Neural progenitor cell (in vitro differentiated cells): ENCODE data around the gene EZR. TPM values are rescaled to one million over a fixed set of nuclear protein-coding genes. Genes with fewer than 3 reads are reported as not detected.

ENCODE experiments used
- DNase-seq: peaks from one replicate; pipeline ENCODE4 v3.0.0-alpha.2; 2016; ENCODE audit warnings: low spot score
- H2AFZ ChIP-seq: fragments of 200-600 bp; sonication (generic); replicated peaks from 2 replicates; pipeline ENCODE4 v1.6.1; 2016; ENCODE audit warnings: antibody characterized with exemption
- H3F3A ChIP-seq: fragments of 200-600 bp; sonication (generic); 2 replicates; pipeline ENCODE4 v1.6.1; 2016; ENCODE audit warnings: antibody characterized with exemption, low read depth
- H3K27ac ChIP-seq: fragments of 200-600 bp; sonication (generic); 2 replicates; pipeline ENCODE4 v1.5.1; 2016; ENCODE audit warnings: mild to moderate bottlenecking
- H3K27me3 ChIP-seq: fragments of 200-600 bp; sonication (generic); 2 replicates; pipeline ENCODE4 v1.6.1; 2016; ENCODE audit warnings: mild to moderate bottlenecking, moderate library complexity
- H3K36me3 ChIP-seq: fragments of 200-600 bp; sonication (generic); 2 replicates; pipeline ENCODE4 v1.5.1; 2016
- H3K4me1 ChIP-seq: fragments of 200-600 bp; sonication (generic); 2 replicates; pipeline ENCODE4 v1.6.1; 2016; ENCODE audit warnings: mixed run types
- H3K4me2 ChIP-seq: fragments of 200-600 bp; sonication (generic); 2 replicates; pipeline ENCODE4 v1.6.1; 2016
- H3K4me3 ChIP-seq: fragments of 200-600 bp; sonication (generic); 2 replicates; pipeline ENCODE4 v1.5.1; 2016
- H3K79me2 ChIP-seq: fragments of 200-600 bp; sonication (generic); 2 replicates; pipeline ENCODE4 v1.6.1; 2016; ENCODE audit warnings: low read depth
- H3K9ac ChIP-seq: fragments of 200-600 bp; sonication (generic); 2 replicates; pipeline ENCODE4 v1.6.1; 2016
- H3K9me3 ChIP-seq: fragments of 200-600 bp; sonication (generic); 2 replicates; pipeline ENCODE4 v1.5.1; 2016; ENCODE audit warnings: low read depth
- H4K20me1 ChIP-seq: fragments of 200-600 bp; sonication (generic); 2 replicates; pipeline ENCODE4 v1.6.1; 2016; ENCODE audit warnings: low read depth
- H3K27ac Mint-ChIP-seq: 3 replicates; pipeline ENCODE4 v1.8.0; 2021; ENCODE audit warnings: mixed read lengths
- H3K27me3 Mint-ChIP-seq: 2 replicates; pipeline ENCODE4 v1.8.0; 2022; ENCODE audit warnings: low read depth, mild to moderate bottlenecking, inconsistent platforms, moderate library complexity, mixed read lengths; ENCODE audit not compliant: insufficient read depth
- H3K36me3 Mint-ChIP-seq: 3 replicates; pipeline ENCODE4 v1.8.0; 2021; ENCODE audit warnings: mixed read lengths
- H3K4me1 Mint-ChIP-seq: 3 replicates; pipeline ENCODE4 v1.8.0; 2021; ENCODE audit warnings: mixed read lengths
- H3K4me3 Mint-ChIP-seq: 3 replicates; pipeline ENCODE4 v1.8.0; 2021; ENCODE audit warnings: mild to moderate bottlenecking, moderate library complexity, mixed read lengths
- H3K9me3 Mint-ChIP-seq: 3 replicates; pipeline ENCODE4 v1.8.0; 2020; ENCODE audit warnings: mixed read lengths
- CTCF ChIP-seq: fragments of 200-600 bp; sonication (generic); IDR thresholded peaks from 2 replicates; pipeline ENCODE4 v1.5.1; 2017; ENCODE audit warnings: antibody characterized with exemption, mild to moderate bottlenecking
- EZH2 ChIP-seq: fragments of 200-600 bp; sonication (generic); IDR thresholded peaks from 2 replicates; pipeline ENCODE4 v1.6.1; 2017; ENCODE audit warnings: antibody characterized with exemption, mild to moderate bottlenecking, moderate library complexity
- EZH2phosphoT487 ChIP-seq: fragments of 200-600 bp; sonication (generic); IDR thresholded peaks from 2 replicates; pipeline ENCODE4 v1.6.1; 2017; ENCODE audit warnings: antibody characterized with exemption
- total RNA-seq: library from RNA; depleted of rRNA; stranded (reverse); fragments of >200 nt; gene quantifications from 2 replicates; pipeline ENCODE4 v1.2.3, GENCODE V29; 2015; ENCODE audit warnings: low replicate concordance

The EZR gene
- total RNA-seq, 1 donor from 2014 or later: 52.0 TPM

DNA sequence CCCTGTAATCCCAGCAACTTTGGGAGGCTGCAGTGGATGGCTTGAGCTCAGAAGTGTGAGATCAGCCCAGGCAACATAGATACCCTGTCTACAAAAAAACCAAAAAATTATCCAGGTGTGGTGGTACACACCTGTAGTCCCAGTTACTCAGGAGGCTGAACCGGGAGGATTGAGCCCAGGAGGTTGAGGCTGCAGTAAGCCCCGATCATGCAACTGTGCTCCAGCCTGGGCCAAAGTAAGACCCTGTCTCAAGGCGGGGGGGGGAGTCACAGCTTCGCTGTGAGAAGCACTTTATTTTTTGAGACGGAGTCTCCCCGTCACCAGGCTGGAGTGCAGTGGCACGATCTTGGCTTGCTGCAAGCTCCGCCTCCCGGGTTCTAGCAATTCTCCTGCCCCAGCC, 54.2 kb downstream of the EZR start:
- H3K27me3 Mint-ChIP-seq: peaks cover 6% of the 10 kb centered on the region
- no peak for TF ChIP-seq CTCF
- TF ChIP-seq EZH2: no peak
- TF ChIP-seq EZH2phosphoT487: no peak
- no peak overlapping the region for H3K4me3 ChIP-seq
- H3K36me3 Mint-ChIP-seq: peaks cover 31% of the 10 kb centered on the region
- H3F3A ChIP-seq: peaks cover 11% of the 10 kb centered on the region
- H3K27ac Mint-ChIP-seq: peak overlapping the region; percentile 63
- DNase-seq: no peak
- no peak overlapping the region for H3K9ac ChIP-seq
- no peak overlapping the region for H2AFZ ChIP-seq
- H3K4me2 ChIP-seq: no peak overlapping the region
- no peaks in the 10 kb centered on the region for H3K36me3 ChIP-seq
- no peak overlapping the region for H3K27ac ChIP-seq
- H3K4me1 Mint-ChIP-seq: peaks cover 19% of the 10 kb centered on the region
- no peaks in the 10 kb centered on the region for H3K27me3 ChIP-seq
- H3K9me3 Mint-ChIP-seq: no peaks in the 10 kb centered on the region
- no peaks in the 10 kb centered on the region for H3K4me1 ChIP-seq
- no peaks in the 10 kb centered on the region for H3K79me2 ChIP-seq
- H4K20me1 ChIP-seq: no peaks in the 10 kb centered on the region
- no peaks in the 10 kb centered on the region for H3K9me3 ChIP-seq
- no peak overlapping the region for H3K4me3 Mint-ChIP-seq

DNA sequence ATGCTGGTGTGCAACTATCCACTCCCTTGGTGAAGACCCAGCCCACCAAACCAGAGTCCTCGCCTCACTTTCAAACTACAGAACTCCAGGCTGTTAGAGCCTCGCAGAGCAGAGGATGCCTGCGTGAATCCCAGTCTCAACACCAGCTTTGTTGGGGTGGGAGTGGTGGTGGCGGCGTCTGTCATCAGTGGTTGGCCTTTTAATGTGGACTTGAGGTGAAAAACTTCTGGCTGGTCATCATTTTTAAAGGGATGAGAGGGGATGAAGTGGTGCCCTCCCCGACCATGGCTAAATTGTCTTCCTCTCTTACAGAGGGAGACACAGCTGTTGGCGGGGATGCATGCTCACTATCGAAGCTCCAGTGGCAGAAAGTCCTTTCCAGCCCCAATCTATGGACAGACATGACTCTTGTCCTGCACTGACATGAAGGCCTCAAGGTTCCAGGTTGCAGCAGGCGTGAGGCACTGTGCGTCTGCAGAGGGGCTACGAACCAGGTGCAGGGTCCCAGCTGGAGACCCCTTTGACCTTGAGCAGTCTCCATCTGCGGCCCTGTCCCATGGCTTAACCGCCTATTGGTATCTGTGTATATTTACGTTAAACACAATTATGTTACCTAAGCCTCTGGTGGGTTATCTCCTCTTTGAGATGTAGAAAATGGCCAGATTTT, 54.9 kb downstream of the EZR start:
- Histone ChIP-seq H3K9me3 (no peaks in the 10 kb centered on the region), H3F3A (peaks cover 11% of the 10 kb centered on the region), H3K4me3 (no peak overlapping the region), H3K9ac (no peak overlapping the region), H3K4me1 (no peaks in the 10 kb centered on the region), H3K36me3 (no peaks in the 10 kb centered on the region), H3K27me3 (no peaks in the 10 kb centered on the region), H3K79me2 (no peaks in the 10 kb centered on the region), H3K27ac (peak overlapping the region; percentile 67), H3K4me2 (no peak overlapping the region), H2AFZ (no peak overlapping the region), H4K20me1 (no peaks in the 10 kb centered on the region)
- peaks cover 13% of the 10 kb centered on the region for H3K4me1 Mint-ChIP-seq
- H3K36me3 Mint-ChIP-seq: peaks cover 24% of the 10 kb centered on the region
- H3K9me3 Mint-ChIP-seq: no peaks in the 10 kb centered on the region
- DNase-seq: no peak
- no peak for TF ChIP-seq EZH2phosphoT487
- no peak for TF ChIP-seq EZH2
- no peak for TF ChIP-seq CTCF
- peak overlapping the region; percentile 63 for H3K27ac Mint-ChIP-seq
- peaks cover 5% of the 10 kb centered on the region for H3K27me3 Mint-ChIP-seq
- no peak overlapping the region for H3K4me3 Mint-ChIP-seq

- no peak for DNase-seq
- Mint-ChIP-seq H3K4me3 (no peak overlapping the region), H3K27me3 (peaks cover 4% of the 10 kb centered on the region), H3K9me3 (no peaks in the 10 kb centered on the region), H3K4me1 (peaks cover 15% of the 10 kb centered on the region), H3K27ac (no peak overlapping the region), H3K36me3 (peaks cover 23% of the 10 kb centered on the region)
- Histone ChIP-seq H3F3A (peaks cover 11% of the 10 kb centered on the region), H2AFZ (no peak overlapping the region), H4K20me1 (no peaks in the 10 kb centered on the region), H3K27me3 (no peaks in the 10 kb centered on the region), H3K4me1 (peaks cover 3% of the 10 kb centered on the region), H3K4me2 (no peak overlapping the region), H3K4me3 (no peak overlapping the region), H3K9me3 (no peaks in the 10 kb centered on the region), H3K36me3 (no peaks in the 10 kb centered on the region), H3K79me2 (no peaks in the 10 kb centered on the region), H3K9ac (no peak overlapping the region), H3K27ac (peak overlapping the region; percentile 67)
- TF ChIP-seq CTCF (no peak), EZH2 (no peak), EZH2phosphoT487 (no peak)
Measured at GRCh38 chr6:158763434-158764182, 55.6 kb downstream of the EZR start.
